ENCODE results near the gene GRIK1. TPM values are rescaled to one million over a fixed set of nuclear protein-coding genes. Genes with fewer than 3 reads are reported as not detected.

Gene GRIK1
- total RNA-seq, 1 donor from 2014 or later, result 4.1 TPM

DNA sequence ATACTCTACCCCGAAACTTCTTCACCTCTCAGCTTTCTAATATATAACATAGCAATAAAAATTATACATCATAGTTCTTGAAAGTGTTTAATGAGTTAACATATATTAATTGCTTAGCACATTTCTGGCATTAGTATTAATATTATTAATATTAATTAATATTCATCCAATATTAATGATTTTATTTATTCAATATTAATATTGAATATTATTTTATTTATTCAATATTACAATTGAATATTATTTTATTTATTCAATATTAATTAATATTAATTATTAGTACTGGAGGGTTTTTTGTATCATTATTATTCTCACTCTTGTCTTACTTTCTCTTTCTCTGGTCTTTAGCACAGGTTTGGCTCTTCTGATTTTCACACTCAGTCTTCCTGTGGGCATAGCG is 105.2 kb downstream of the GRIK1 start:
- peak; percentile 96 for FAIRE-seq

DNA sequence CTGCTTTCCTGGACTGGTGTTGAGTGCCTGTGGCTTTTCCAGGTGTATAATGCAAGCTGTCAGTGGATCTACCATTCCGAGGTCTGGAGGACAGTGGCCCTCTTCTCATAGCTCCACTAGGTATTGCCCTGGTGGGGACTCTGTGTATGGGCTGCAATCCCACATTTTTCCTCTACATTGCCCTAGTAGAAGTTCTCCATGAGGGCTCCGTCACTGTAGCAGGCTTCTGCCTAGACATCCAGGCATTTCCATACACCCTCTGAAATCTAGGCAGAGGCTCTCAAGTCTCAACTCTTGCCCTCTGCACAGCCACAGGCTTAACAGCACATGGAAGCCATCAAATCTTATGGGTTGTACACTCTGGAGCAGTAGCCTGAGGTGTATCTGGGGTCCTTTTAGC is 107.6 kb downstream of the GRIK1 start:
- FAIRE-seq, result no peak
- no peak for DNase-seq (ENCODE audit: low spot score in 2 of 2)

More for the DNA sequence above, 105.2 kb downstream of the GRIK1 start:
- no peak for DNase-seq (ENCODE audit: low spot score in 2 of 2)

DNA sequence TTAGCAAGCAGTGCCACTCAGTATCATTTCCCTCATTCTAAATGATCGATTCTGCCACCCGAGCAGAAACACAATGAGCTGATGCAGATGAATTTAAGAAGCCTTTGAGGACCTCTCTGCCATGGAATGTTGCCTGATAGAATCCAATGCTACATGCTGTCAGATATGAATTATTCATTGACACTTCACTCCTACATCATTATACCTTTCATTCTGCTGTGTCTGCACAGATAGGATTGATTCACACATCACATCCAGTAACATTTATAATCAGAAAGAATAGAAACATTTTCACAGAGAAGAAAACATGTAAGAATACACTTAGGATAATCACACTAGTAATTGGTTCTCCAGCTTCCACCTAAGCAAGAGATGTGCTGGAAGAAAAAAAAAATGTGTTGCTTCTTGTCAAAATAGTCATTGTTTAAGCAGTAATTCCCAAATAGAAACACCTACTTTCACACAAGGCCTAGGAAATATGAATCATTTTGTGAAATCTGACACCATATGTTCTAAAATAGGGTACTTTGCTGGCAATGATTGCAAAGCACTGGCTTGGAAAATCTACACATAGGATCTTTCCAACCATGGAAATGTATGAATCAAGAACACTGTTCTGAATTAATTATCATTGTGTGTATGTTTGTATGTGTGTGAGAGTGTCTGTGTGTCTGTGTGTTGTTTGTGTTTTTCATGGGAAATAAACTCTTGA is 110.1 kb downstream of the GRIK1 start:
- FAIRE-seq, result no peak
- DNase-seq (ENCODE audit: low spot score in 2 of 2), result peak in 1 of 2 donors; percentile 5

DNA sequence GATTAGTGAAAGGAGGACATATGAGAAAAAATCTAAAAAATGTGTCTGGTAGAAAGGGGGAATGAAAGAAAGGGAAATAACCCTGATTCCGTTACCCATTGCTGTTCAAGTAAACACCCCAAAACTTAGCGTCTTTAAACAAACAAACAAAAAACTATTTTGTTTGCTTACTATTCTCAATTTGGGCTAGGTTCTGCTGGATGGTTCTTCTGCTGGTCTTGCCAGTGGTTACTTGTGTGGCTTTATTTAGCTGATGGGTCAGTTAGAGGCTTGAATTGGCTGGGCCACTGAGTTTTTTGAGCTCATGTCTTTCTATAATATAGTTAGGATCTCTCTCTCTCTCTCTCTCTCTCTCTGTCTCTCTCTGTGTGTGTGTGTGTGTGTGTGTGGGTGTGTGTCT is 112.1 kb downstream of the GRIK1 start:
- DNase-seq (ENCODE audit: low spot score in 2 of 2) (no peak), FAIRE-seq (no peak)

DNA sequence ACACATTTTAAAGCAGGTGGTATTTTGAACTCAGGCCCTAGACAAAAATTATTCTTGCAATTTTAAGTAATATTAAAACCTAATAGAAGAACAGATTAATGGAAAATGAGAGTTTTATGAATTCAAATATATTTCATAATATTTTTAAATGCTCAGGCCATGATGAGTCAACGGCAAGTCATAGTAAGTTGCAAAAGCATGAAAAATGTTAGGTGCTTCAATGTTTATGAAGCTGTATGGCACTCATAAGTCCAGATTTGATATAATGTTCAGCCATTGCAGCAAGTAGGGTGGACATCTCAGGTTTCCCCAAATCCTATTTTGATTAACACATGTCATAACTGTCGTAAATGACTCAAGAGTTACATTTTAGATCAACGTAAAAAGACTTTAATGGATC is 112.6 kb downstream of the GRIK1 start:
- no peak for FAIRE-seq
- no peak for DNase-seq (ENCODE audit: low spot score in 2 of 2)

DNA sequence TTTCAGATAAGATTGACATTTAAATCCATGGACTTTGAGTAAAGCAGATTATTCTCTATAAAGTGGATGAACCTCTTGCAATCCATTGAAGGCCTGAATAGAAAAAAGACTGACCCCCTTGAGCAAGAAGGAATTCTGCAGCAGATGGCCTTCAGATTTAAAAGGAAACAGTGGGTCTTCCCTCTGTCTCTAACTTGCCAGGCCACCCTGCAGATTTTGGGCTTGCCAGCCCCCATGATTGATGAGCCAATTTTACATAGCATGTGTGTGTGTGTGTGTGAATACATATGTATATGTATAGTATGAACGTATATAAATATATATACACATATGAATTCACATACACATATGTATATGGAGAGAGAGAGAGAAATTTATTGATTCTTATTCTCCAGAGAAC is 113.4 kb downstream of the GRIK1 start:
- DNase-seq (ENCODE audit: low spot score in 2 of 2) (no peak), FAIRE-seq (no peak)

DNA sequence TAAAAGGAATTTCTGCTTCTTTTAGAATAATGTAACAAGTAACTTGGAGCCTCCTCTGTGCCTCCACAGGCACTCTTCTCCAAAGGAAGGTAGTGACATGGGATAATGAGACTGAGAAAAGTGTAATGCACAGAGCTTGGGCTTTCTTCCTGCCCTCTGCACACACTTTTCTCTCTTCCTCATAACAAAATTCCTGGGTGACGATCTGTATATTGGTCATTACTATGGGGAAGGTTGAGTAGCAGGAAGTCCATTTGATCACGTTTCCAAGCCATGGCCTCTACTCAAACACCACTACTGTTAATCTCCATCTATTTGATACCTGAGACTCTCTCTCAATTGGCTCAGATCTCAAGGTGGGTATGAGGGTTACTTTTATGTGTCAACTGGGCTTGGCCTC is 113.9 kb downstream of the GRIK1 start:
- FAIRE-seq, result no peak

DNA sequence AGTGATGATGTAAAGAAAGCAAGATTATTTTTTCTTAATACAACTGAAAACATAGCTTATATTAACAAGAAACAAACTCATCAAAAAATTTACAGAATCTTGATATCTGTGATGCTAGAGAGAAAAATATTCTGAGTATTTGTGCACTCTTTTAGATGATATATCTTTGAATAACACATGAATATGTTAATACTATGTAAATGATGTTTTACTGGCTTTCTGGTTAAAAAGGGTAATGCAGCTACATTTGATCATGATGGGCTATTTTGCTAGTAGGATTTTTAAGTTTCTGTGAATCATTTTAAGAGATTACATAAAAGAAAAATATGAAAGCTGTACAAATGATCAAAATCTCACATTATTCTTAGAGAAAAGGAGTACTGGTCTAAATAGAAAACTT is 114.5 kb downstream of the GRIK1 start:
- FAIRE-seq, result no peak
- DNase-seq (ENCODE audit: low spot score in 2 of 2), result no peak

More for the DNA sequence above, 113.9 kb downstream of the GRIK1 start:
- DNase-seq (ENCODE audit: low spot score in 2 of 2), result no peak

DNA sequence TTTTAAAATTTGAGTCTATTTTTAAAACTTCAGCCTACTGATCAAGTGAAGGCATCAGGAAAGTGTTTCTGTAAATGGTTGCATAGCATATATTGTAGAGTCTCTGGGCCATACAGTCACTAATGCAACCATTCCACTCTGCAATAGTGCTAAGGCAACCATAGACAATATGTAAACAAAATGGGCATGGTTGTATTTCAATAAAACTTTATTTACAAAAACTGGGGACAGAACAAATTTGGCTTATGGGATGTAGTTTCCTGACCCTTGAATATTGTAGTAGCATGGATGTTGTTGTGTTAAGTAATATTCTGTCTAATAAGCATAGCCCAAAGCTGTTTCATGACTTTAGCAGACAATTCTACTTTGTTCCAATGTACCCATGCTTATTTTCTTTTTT is 117.7 kb downstream of the GRIK1 start:
- DNase-seq (ENCODE audit: low spot score in 2 of 2), result no peak

DNA sequence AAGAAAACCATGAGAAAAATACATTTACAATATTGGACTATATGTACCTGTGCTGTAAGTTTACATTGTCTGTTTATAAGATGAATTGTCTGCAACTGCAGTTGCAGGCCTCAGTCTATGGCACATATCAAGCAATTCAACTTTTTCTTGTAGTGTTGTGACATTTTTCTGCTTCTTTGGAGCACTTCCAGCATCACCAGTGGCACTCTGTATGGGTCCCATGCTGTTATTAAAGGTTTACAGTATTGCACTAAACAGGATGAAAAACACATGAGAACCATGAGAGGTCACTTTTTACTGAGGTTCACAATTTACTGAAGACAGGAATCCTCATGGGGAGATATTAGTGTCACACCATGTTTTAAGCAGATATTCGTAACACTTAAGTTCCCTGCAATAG is 118.6 kb downstream of the GRIK1 start:
- no peak for DNase-seq (ENCODE audit: low spot score in 2 of 2)

More for the DNA sequence above, 117.7 kb downstream of the GRIK1 start:
- no peak for FAIRE-seq

DNA sequence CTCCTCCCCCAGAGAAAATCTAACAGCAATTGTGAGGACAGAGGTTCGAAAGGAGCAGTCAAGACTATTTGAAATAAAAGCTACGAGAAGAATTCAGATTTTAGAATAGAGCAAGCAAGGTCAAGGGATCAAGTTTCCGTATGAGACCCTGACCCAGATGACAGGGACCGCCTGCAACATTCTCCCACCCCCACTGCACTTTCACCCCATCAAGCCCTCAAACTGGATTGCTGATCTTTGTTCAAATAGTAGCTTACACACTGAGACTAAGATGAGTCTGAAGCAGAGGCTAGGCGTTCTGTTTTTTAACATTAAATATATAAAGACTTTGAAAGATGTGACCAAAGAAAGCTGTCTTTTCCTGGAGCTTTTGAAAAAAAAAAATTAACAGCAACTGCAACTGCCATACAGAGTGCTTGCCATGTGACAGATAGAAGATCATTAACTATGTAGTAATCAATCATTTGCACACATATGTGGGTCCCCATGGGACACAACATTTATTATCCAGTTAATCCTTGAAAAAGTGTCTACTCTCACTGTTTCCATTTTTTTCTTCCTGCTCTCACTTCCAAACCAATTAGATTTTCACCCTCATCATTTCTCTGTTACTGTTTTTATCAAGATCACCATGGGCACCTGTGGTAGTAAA is 120.0 kb downstream of the GRIK1 start:
- DNase-seq (ENCODE audit: low spot score in 2 of 2) (no peak), FAIRE-seq (no peak)

More for the DNA sequence above, 118.6 kb downstream of the GRIK1 start:
- FAIRE-seq, result no peak

DNA sequence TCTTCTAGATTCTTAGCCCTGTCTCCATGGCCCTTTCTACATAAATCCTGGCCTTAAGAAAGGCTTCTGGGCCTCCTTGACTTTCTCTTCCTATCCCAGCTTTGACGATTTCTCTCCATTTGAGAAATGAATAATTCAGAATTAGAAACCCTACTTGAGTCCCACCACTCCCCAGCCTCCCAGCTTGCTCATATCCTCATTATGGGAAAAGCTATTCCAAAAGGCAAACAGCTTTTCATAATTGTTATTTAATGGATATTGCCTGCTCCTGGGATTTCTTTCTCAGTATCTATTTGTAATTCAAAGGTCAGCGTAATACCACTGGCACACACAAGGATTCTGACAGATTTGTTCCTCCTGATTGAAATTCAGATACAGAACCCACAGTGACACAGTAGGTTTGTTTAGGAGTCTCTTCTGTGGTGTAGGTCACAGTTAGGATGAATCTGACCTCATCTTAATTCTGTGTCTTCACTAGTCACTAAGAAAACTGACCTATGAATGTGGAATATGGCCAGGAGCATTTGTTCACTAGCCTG is 121.3 kb downstream of the GRIK1 start:
- no peak for FAIRE-seq
- no peak for DNase-seq (ENCODE audit: low spot score in 2 of 2)

DNA sequence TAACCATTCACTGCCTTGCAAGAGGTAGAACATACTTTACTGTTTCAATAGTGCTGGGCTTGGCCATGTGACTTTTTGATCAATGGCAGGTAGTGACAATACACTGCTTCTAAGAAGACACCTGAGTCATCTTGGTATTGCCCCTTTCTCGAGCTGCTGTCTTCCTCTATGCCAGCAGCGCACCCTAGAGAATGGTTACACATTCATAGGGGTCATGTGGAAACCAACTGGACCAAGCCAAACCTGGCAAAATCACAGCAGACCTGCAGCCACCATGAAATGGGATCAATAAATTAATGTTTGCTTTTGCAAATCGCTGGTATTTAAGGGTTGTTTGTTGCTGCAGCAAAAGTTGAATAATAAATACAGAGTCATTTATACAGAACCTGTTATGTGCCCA is 122.3 kb downstream of the GRIK1 start:
- DNase-seq (ENCODE audit: low spot score in 2 of 2) (no peak), FAIRE-seq (no peak)

DNA sequence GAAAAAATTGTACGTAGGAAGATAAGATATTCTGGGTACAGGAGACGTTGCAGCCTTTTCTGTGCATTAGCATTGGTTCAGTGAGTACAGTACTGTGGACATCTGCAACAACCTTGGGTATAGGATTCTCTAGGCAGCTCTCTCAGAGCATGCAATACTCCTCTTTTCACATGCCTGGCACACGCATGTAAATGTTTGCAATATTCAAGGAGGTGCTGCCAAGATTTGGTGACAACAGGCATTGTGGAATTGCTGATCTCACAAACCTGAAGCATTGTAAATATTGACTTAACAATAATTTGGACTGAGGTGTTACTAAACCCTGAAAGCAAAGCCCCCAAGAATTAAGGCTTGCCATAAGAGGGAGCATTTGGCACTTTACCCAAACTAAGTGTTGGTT is 126.8 kb downstream of the GRIK1 start:
- FAIRE-seq (no peak), DNase-seq (ENCODE audit: low spot score in 2 of 2) (no peak)

DNA sequence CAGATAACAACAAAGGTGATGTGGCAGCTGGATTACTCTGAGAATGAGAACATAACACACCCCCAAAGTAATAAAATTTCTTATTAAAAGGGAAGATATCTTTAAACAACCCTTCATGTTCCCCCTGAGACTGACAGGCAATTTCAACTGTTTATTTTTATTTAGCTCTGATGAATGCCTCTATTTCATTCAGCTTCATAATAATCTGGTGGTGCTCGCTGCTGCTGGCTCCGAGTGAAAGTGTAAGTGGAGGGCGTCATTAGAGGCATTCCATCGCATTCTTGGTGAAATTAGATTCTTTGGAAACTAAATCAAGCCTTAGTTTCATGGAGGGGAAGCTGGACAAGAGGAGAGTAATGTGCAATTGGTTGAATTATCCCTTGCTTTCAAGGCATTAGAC is 128.9 kb downstream of the GRIK1 start:
- FAIRE-seq, result no peak
- no peak for DNase-seq (ENCODE audit: low spot score in 2 of 2)

DNA sequence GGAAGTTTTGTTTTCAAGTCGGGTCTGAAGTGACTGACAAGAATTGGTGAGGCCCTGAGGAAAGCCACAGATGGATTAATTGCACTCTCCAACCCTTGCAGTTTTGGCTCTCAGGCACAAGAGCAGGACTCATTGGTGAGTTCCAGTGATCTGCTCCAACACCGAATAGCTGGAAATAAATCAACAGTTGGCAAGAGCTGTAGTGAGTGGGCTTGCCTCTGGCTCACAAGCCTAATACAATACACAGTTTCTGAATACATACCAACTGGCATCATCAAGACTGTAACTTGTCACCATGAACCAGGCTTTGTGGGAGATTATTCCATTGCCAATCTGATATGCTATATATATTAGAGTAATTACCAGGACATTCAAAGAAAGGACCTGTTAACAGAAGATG is 131.6 kb downstream of the GRIK1 start:
- DNase-seq (ENCODE audit: low spot score in 2 of 2), result no peak
- no peak for FAIRE-seq

DNA sequence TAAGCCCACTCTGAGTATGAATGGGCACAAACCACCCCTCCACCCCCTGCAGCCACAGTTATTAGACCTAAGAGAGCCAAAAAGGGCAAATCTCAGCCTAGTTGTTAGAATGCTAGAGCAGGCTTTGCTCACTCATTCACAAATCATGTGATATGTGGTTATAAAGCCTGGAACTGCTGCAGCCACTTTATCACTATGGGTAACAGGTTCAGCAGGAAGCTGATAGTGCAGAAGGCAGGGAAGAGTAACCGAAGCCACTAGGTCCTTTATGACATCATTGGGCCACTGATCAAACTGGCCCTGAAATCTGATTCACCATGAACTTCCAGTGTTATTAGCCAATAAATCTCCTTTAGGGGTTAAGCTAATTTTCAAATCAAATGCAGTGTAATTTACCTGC is 134.7 kb downstream of the GRIK1 start:
- FAIRE-seq (no peak), DNase-seq (ENCODE audit: low spot score in 2 of 2) (no peak)

DNA sequence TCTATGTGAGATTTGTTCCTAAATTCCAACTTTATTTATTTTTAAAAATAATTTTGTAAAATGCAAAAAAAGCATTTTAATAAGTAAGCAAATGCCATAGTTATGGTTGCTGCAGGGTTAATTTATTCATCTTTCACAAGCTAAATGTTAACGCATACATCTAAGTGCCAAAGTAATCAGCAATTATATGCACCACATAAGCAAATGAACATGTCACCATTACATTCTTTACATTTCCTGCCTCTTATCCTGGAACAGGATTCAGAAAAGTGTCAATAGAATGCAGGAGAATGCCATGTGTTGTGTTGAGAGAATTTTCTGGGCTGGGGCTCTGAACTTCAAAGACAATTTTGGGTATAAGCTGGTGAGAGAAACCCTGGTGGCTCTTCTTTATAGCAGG is 136.6 kb downstream of the GRIK1 start:
- no peak for FAIRE-seq

DNA sequence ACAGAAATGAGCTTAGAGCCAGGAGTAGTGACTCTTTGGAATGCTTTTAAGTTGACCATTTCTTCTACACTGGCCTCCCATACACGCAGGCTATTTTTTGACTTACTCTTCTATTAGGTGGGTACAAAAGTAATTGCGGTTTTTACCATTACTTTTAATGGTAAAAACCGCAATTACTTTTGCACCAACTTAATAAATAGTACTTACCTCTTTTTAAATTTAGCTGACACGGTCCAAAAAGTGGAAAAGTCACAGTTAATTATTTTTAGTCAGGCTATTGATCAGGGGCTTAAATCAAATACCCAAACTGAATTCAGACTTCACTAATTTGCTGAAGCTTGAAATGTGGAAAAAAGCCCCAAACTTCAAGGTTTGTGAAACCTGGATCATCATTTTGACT is 138.7 kb downstream of the GRIK1 start:
- no peak for DNase-seq (ENCODE audit: low spot score in 2 of 2)
- FAIRE-seq, result no peak

More for the DNA sequence above, 136.6 kb downstream of the GRIK1 start:
- no peak for DNase-seq (ENCODE audit: low spot score in 2 of 2)

DNA sequence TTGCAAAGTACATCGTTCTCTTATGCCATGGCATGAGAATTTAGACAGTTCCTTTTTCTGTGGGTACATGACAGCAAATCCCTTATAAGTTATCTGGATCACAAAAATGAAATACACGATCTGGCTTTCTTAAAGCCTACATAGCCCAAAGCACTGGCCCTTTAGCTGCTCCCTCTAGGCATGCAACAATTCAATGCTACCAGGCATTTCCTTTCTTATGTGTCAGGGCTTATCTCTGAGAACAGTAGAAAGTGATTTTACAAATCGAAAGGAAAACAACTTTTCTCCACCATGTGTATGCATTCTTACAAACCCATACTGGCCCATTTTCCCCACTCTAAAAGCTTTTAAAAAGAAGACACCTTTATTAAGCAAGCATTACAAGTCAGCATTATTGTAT is 139.7 kb downstream of the GRIK1 start:
- DNase-seq (ENCODE audit: low spot score in 2 of 2), result no peak

DNA sequence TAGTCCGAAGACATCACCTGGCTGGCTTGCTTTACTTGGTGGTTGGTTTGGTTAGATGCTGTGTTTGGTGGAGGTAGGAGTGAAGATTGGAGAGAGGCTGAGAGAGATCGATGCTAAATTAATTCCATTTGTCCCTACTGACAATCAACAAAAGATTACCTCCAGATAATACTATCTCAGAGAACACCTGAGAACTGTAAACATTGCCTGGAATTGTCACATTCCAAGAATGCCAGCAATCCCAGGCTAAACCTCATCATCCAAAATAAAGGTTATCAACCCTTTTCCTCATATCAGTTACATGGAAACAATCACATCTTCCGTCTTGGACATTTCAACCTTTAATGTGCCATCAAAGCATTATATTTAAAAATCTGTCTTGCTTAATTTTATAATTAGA is 141.0 kb downstream of the GRIK1 start:
- FAIRE-seq (no peak), DNase-seq (ENCODE audit: low spot score in 2 of 2) (no peak)

More for the DNA sequence above, 139.7 kb downstream of the GRIK1 start:
- no peak for FAIRE-seq

DNA sequence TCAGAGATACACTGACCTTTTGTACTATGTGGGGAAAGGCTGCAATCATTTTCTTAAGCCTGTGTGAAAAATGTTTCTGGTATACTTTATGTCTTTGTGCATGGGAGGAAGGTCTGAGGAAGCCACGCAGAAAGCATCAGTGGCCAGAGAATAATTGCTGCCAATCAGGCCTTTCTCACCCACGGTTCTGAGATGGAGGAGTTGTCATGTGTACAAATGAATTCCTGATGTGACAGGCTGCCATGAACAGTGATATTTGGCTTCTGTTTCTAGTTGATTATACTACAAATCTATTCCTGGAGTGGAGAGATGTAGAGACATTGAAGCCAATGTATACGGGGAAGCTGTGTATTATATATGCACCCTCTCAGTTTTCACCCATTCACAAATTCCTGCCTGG is 142.6 kb downstream of the GRIK1 start:
- no peak for FAIRE-seq

More for the DNA sequence above, 142.6 kb downstream of the GRIK1 start:
- DNase-seq (ENCODE audit: low spot score in 2 of 2), result no peak

Data from frontal cortex (tissue), 4 donors.